Measurements from ENCODE around the gene MLANA.
"Not testable (repeated sequence)": the region's sequence is repeated elsewhere in the genome, so short reads cannot be mapped to it uniquely, and the experiment has no call there.

The MLANA gene

GRCh38 chr9:5870691-5871090 lies 20.0 kb upstream of the MLANA start:
- no peak for DNase-seq

- no peak for DNase-seq
These were observed 18.9 kb upstream of the MLANA start for GRCh38 chr9:5871785-5872184.

GRCh38 chr9:5872511-5872910 lies 18.2 kb upstream of the MLANA start:
- DNase-seq: no peak

- DNase-seq: no peak
These were observed 17.2 kb upstream of the MLANA start for GRCh38 chr9:5873439-5873838.

GRCh38 chr9:5874048-5874447 lies 16.6 kb upstream of the MLANA start:
- DNase-seq: no peak

GRCh38 chr9:5876026-5876425 lies 14.7 kb upstream of the MLANA start:
- DNase-seq: no peak

GRCh38 chr9:5876711-5877110 lies 14.0 kb upstream of the MLANA start:
- no peak for DNase-seq

GRCh38 chr9:5879419-5880181 lies 11.1 kb upstream of the MLANA start:
- DNase-seq: no peak

- not testable (repeated sequence) for DNase-seq
These were observed 8.3 kb upstream of the MLANA start for GRCh38 chr9:5882244-5883012.

GRCh38 chr9:5884191-5884590 lies 6.5 kb upstream of the MLANA start:
- no peak for DNase-seq

GRCh38 chr9:5886114-5886939 lies 4.4 kb upstream of the MLANA start:
- DNase-seq: peak; percentile 76

- no peak for DNase-seq
These were observed 1.9 kb downstream of the MLANA start for GRCh38 chr9:5892456-5893133.

- no peak for DNase-seq
These were observed 2.4 kb downstream of the MLANA start for GRCh38 chr9:5893134-5893505.

- no peak for DNase-seq
These were observed 3.0 kb downstream of the MLANA start for GRCh38 chr9:5893591-5894236.

- no peak for DNase-seq
These were observed 3.7 kb downstream of the MLANA start for GRCh38 chr9:5894237-5894959.

GRCh38 chr9:5895782-5896181 lies 5.1 kb downstream of the MLANA start:
- no peak for DNase-seq

GRCh38 chr9:5896863-5897262 lies 6.2 kb downstream of the MLANA start:
- no peak for DNase-seq

- DNase-seq: no peak
These were observed 7.2 kb downstream of the MLANA start for GRCh38 chr9:5897851-5898250.

- DNase-seq: no peak
These were observed 8.6 kb downstream of the MLANA start for GRCh38 chr9:5899292-5899691.

- no peak for DNase-seq
These were observed 9.9 kb downstream of the MLANA start for GRCh38 chr9:5900622-5901021.

GRCh38 chr9:5902377-5902776 lies 11.7 kb downstream of the MLANA start:
- DNase-seq: no peak

- DNase-seq: no peak
These were observed 18.2 kb downstream of the MLANA start for GRCh38 chr9:5908918-5909317.

All from stimulated activated naive CD4-positive, alpha-beta T cell treated with Interleukin-2 at 50 U/mL for 16 hours (primary cell).